HG03159 (cell line): ENCODE data around the gene ANKRD63.

Source experiments
- ATAC-seq: cut with Tn5 transposase; IDR thresholded peaks from one replicate; pipeline ENCODE4 v1.9.1; 2021; ENCODE audit warnings: mild to moderate bottlenecking, moderate library complexity; ENCODE audit not compliant: unreplicated experiment

Gene ANKRD63

GRCh38 chr15:40263024-40263754, 19.7 kb downstream of the ANKRD63 start:
- ATAC-seq: no peak

- no peak for ATAC-seq
Observed at GRCh38 chr15:40259021-40259420, 23.8 kb downstream of the ANKRD63 start.

GRCh38 chr15:40258544-40258943, 24.3 kb downstream of the ANKRD63 start:
- ATAC-seq: no peak

GRCh38 chr15:40257656-40258450, 25.0 kb downstream of the ANKRD63 start:
- ATAC-seq: no peak

- no peak for ATAC-seq
Observed at GRCh38 chr15:40256638-40257235, 26.1 kb downstream of the ANKRD63 start.

- no peak for ATAC-seq
Observed at GRCh38 chr15:40255033-40255432, 27.8 kb downstream of the ANKRD63 start.

- no peak for ATAC-seq
Observed at GRCh38 chr15:40254452-40254851, 28.4 kb downstream of the ANKRD63 start.

GRCh38 chr15:40253167-40253790, 29.6 kb downstream of the ANKRD63 start:
- ATAC-seq: no peak

- no peak for ATAC-seq
Observed at GRCh38 chr15:40252438-40253166, 30.3 kb downstream of the ANKRD63 start.

- ATAC-seq: no peak
Observed at GRCh38 chr15:40252141-40252437, 30.8 kb downstream of the ANKRD63 start.

GRCh38 chr15:40251486-40252140, 31.3 kb downstream of the ANKRD63 start:
- no peak for ATAC-seq

GRCh38 chr15:40250771-40251483, 31.9 kb downstream of the ANKRD63 start:
- no peak for ATAC-seq

- ATAC-seq: no peak
Observed at GRCh38 chr15:40250304-40250656, 32.6 kb downstream of the ANKRD63 start.

GRCh38 chr15:40249477-40250303, 33.2 kb downstream of the ANKRD63 start:
- ATAC-seq: no peak

- no peak for ATAC-seq
Observed at GRCh38 chr15:40248006-40248783, 34.7 kb downstream of the ANKRD63 start.

GRCh38 chr15:40247406-40247971, 35.4 kb downstream of the ANKRD63 start:
- ATAC-seq: no peak

GRCh38 chr15:40246496-40247280, 36.2 kb downstream of the ANKRD63 start:
- no peak for ATAC-seq
